Pancreas (tissue), 10 donors: ENCODE results near the gene CDH4. TPM values are rescaled to one million over a fixed set of nuclear protein-coding genes. Genes with fewer than 3 reads are reported as not detected.

Source experiments
- ATAC-seq, 4 donors: fragments of 200-7000 bp; cut with Tn5 transposase; one replicate each; pipeline versions ENCODE4 v1.8.0 to v1.9.1; 2020; ENCODE audit warnings: mild to moderate bottlenecking in 4 of 4, moderate library complexity in 4 of 4
- DNase-seq, 6 donors: peaks; one replicate each; pipeline ENCODE4 v3.0.0-alpha.2; 2020
- FAIRE-seq: peaks from 2 replicates; lab custom pipeline; 2012; peaks lifted over from hg19 to GRCh38; lab: Jason Lieb, UNC
- H3K27ac ChIP-seq, 4 donors: fragments of 200-600 bp; sonication (generic); 1 replicate in 3 of 4; 2 replicates in 1 of 4; pipeline versions ENCODE4 v1.5.0 to v1.8.0; 2020
- H3K27me3 ChIP-seq, 4 donors: fragments of 200-600 bp; one replicate each; pipeline ENCODE4 v1.8.0; 2021
- H3K36me3 ChIP-seq, 3 donors: fragments of 200-600 bp; sonication (generic) in 1 of 3; one replicate each; pipeline versions ENCODE4 v1.5.0 to v1.8.0; 2020 to 2021
- H3K4me1 ChIP-seq, 3 donors: fragments of 200-600 bp; one replicate each; pipeline ENCODE4 v1.8.0; 2021
- H3K4me3 ChIP-seq, 4 donors: fragments of 200-600 bp; sonication (generic) in 2 of 4; one replicate each; pipeline versions ENCODE4 v1.5.0 to v1.8.0; 2020 to 2021
- H3K9me3 ChIP-seq, 4 donors: fragments of 200-600 bp; one replicate each; pipeline ENCODE4 v1.8.0; 2021
- CTCF ChIP-seq, 4 donors: fragments of 200-600 bp; sonication (generic) in 3 of 4; IDR thresholded peaks; one replicate each; pipeline versions ENCODE4 v1.5.0 to v1.8.0; 2021; ENCODE audit warnings: antibody characterized with exemption in 4 of 4
- WGBS, 2 donors: extraction: QIAGEN DNeasy Blood & Tissue Kit; methylation state at CpG; one replicate each; pipeline ENCODE4 v1.1.7; 2013; 5-methylcytosine and 5-hydroxymethylcytosine counted together
- intact Hi-C, 3 donors: fragments of 100-400 bp; cut with DNase I; formaldehyde crosslinking; loops; one replicate each; pipeline versions ENCODE4 v1.11.1 to v1.14.2; 2022
- polyA plus RNA-seq, 2 donors: library from polyadenylated mRNA; stranded (reverse); fragments of 200-250 nt; gene quantifications; one replicate each; pipeline ENCODE4 v1.2.3, GENCODE V29; 2013
- total RNA-seq, 6 donors: library from RNA; stranded (reverse); fragmentation: NEBNext Ultra II Directional in 4 of 6; extraction: Animal tissue kit (Norgen Biotek cat#: 25700) in 4 of 6; gene quantifications; one replicate each; pipeline versions ENCODE4 v1.2.1 to v1.2.4, GENCODE V29; 2021 to 2023
- donor health status: healthy with polysubstance abuse.
- donor health status: DM: no; HTN: no; CAD: no; lungs with moderate emphysema.
- donor health status: DM: no; HTN: no; CAD: no.
- donor health status: control.
- donor health status: control.
- donor health status: Bipolar disorder and iron deficiency.
- donor health status: DM: yes; HTN: yes; CAD: no.
- donor health status: DM: no; HTN: no; CAD: no.
- donor health status: DM: no; HTN: no; CAD: no.
- donor health status: DM: yes; HTN: yes; CAD: no.

The CDH4 gene
- total and polyA plus RNA-seq, 8 donors: 0.04 to 1.4 (median 0.27) TPM

- Histone ChIP-seq H3K36me3 (no peaks in the 10 kb centered on the region), H3K27ac (no peak overlapping the region), H3K9me3 (no peaks in the 10 kb centered on the region), H3K4me1 (no peaks in the 10 kb centered on the region), H3K27me3 (no peaks in the 10 kb centered on the region), H3K4me3 (no peak overlapping the region)
- intact Hi-C loops: no loop called here
- 59 to 79% methylated on average over 9 of the region's 9 CpGs for WGBS, 2 donors
- ATAC-seq (no peak), FAIRE-seq (no peak), DNase-seq (no peak)
- no peak for TF ChIP-seq CTCF (IDR thresholded peaks at IDR 0.05)
These were observed 276.5 kb downstream of the CDH4 start for GRCh38 chr20:61528591-61528990.

- no peak for ATAC-seq
- no peaks in the 10 kb centered on the region for H3K4me1 ChIP-seq
- WGBS, 2 donors: 45 to 62% methylated on average over 5 of the region's 5 CpGs
- no peak for FAIRE-seq
- intact Hi-C loops: no loop called here
- H3K27ac ChIP-seq: no peak overlapping the region
- H3K4me3 ChIP-seq: no peak overlapping the region
- TF ChIP-seq CTCF (IDR thresholded peaks at IDR 0.05): no peak
- H3K9me3 ChIP-seq: no peaks in the 10 kb centered on the region
- H3K27me3 ChIP-seq: no peaks in the 10 kb centered on the region
- no peaks in the 10 kb centered on the region for H3K36me3 ChIP-seq
- no peak for DNase-seq
These were observed 277.3 kb downstream of the CDH4 start for GRCh38 chr20:61529354-61529753.

GRCh38 chr20:61531553-61532345 lies 279.7 kb downstream of the CDH4 start:
- H3K27me3 ChIP-seq: no peaks in the 10 kb centered on the region
- no peak for TF ChIP-seq CTCF (IDR thresholded peaks at IDR 0.05)
- H3K4me3 ChIP-seq: no peak overlapping the region
- ATAC-seq (no peak), FAIRE-seq (no peak), DNase-seq (no peak)
- intact Hi-C loops: no loop called here
- WGBS, 2 donors: 63 to 81% methylated on average over 22 of the region's 22 CpGs
- no peaks in the 10 kb centered on the region for H3K4me1 ChIP-seq
- no peak overlapping the region for H3K27ac ChIP-seq
- H3K36me3 ChIP-seq: no peaks in the 10 kb centered on the region
- H3K9me3 ChIP-seq: no peaks in the 10 kb centered on the region

- intact Hi-C loops: no loop called here
- no peak overlapping the region for H3K4me3 ChIP-seq
- no peaks in the 10 kb centered on the region for H3K9me3 ChIP-seq
- no peak for TF ChIP-seq CTCF (IDR thresholded peaks at IDR 0.05)
- DNase-seq (no peak), ATAC-seq (no peak), FAIRE-seq (no peak)
- no peaks in the 10 kb centered on the region for H3K4me1 ChIP-seq
- H3K27me3 ChIP-seq: no peaks in the 10 kb centered on the region
- no peaks in the 10 kb centered on the region for H3K36me3 ChIP-seq
- H3K27ac ChIP-seq: no peak overlapping the region
- 55 to 61% methylated on average over 8 of the region's 8 CpGs for WGBS, 2 donors
These were observed 280.7 kb downstream of the CDH4 start for GRCh38 chr20:61532736-61533135.

- no peak overlapping the region for H3K27ac ChIP-seq
- H3K4me3 ChIP-seq: no peak overlapping the region
- intact Hi-C loops: no loop called here
- no peak for TF ChIP-seq CTCF (IDR thresholded peaks at IDR 0.05)
- ATAC-seq (no peak), DNase-seq (no peak), FAIRE-seq (no peak)
- 65 to 71% methylated on average over 18 of the region's 18 CpGs for WGBS, 2 donors
- H3K4me1 ChIP-seq: no peaks in the 10 kb centered on the region
- H3K9me3 ChIP-seq: no peaks in the 10 kb centered on the region
- no peaks in the 10 kb centered on the region for H3K27me3 ChIP-seq
- no peaks in the 10 kb centered on the region for H3K36me3 ChIP-seq
These were observed 281.2 kb downstream of the CDH4 start for GRCh38 chr20:61533231-61533631.
